Heart left ventricle (tissue), 16 donors: ENCODE results near the gene CSPG4. TPM values are rescaled to one million over a fixed set of nuclear protein-coding genes. Genes with fewer than 3 reads are reported as not detected.
"Not testable (repeated sequence)": the region's sequence is repeated elsewhere in the genome, so short reads cannot be mapped to it uniquely, and the experiment has no call there.

ENCODE experiments used
- ATAC-seq, 4 donors: fragments of 200-7000 bp; cut with Tn5 transposase; one replicate each; pipeline ENCODE4 v1.9.1; 2020 to 2022; ENCODE audit warnings: moderate library complexity in 4 of 4, mild to moderate bottlenecking in 3 of 4, moderate number of reproducible peaks in 1 of 4
- DNase-seq, 5 donors: peaks; one replicate each; pipeline ENCODE4 v3.0.0-alpha.2; 2020
- H3K27ac ChIP-seq, 12 donors: fragments of 200-600 bp; sonication (generic) in 4 of 12; one replicate each; pipeline versions ENCODE4 v1.5.0 to v1.8.0; 2016 to 2022; ENCODE audit warnings: mild to moderate bottlenecking in 2 of 12
- H3K27me3 ChIP-seq, 9 donors: fragments of 200-600 bp; sonication (generic) in 2 of 9; one replicate each; pipeline versions ENCODE4 v1.5.1 to v1.8.0; 2016 to 2022; ENCODE audit warnings: mild to moderate bottlenecking in 3 of 9
- H3K36me3 ChIP-seq, 9 donors: fragments of 200-600 bp; sonication (generic) in 2 of 9; one replicate each; pipeline versions ENCODE4 v1.5.0 to v1.8.0; 2018 to 2022; ENCODE audit warnings: mild to moderate bottlenecking in 2 of 9
- H3K4me1 ChIP-seq, 12 donors: fragments of 200-600 bp; sonication (generic) in 4 of 12; one replicate each; pipeline versions ENCODE4 v1.5.0 to v1.8.0; 2016 to 2022; ENCODE audit warnings: mild to moderate bottlenecking in 3 of 12
- H3K4me3 ChIP-seq, 12 donors: fragments of 200-600 bp; sonication (generic) in 4 of 12; one replicate each; pipeline versions ENCODE4 v1.5.0 to v1.8.0; 2017 to 2022; ENCODE audit warnings: mild to moderate bottlenecking in 9 of 12, moderate library complexity in 4 of 12
- H3K9me3 ChIP-seq, 12 donors: fragments of 200-600 bp; sonication (generic) in 4 of 12; one replicate each; pipeline versions ENCODE4 v1.5.0 to v1.8.0; 2016 to 2022; ENCODE audit warnings: mild to moderate bottlenecking in 1 of 12
- POLR2A ChIP-seq, 2 donors: fragments of 450-650 bp; IDR thresholded peaks; one replicate each; pipeline ENCODE4 v1.6.1; 2017; ENCODE audit warnings: antibody characterized with exemption in 2 of 2, mild to moderate bottlenecking in 2 of 2, moderate library complexity in 2 of 2
- WGBS, 4 donors: extraction: QIAGEN DNeasy Blood & Tissue Kit in 2 of 4; methylation state at CpG; one replicate each; pipeline versions ENCODE4 v1.1.5 to v1.1.7; 2013 to 2018; 5-methylcytosine and 5-hydroxymethylcytosine counted together
- intact Hi-C, 10 donors: fragments of 100-400 bp; cut with DNase I; formaldehyde crosslinking; loops; one replicate each; pipeline versions ENCODE4 v1.11.1 to v1.14.2; 2022
- polyA plus RNA-seq, 2 donors: library from polyadenylated mRNA; stranded (reverse); fragments of 200-250 nt; gene quantifications; one replicate each; pipeline ENCODE4 v1.2.3, GENCODE V29; 2013
- total RNA-seq, 9 donors: library from RNA; depleted of rRNA in 2 of 9; stranded (reverse); fragments of >200 nt in 2 of 9; fragmentation: NEBNext Ultra II Directional in 3 of 9; extraction: Animal tissue kit (Norgen Biotek cat#: 25700) in 3 of 9; gene quantifications; one replicate each; pipeline versions ENCODE4 v1.1.0 to v1.2.4, GENCODE V29; 2016 to 2023
- TF ChIP-seq, protein P1 (sequence below), 12 donors: fragments of 200-600 bp; sonication (generic) in 4 of 12; IDR thresholded peaks; one replicate each; pipeline versions ENCODE4 v1.5.0 to v1.8.0; 2018 to 2022; ENCODE audit warnings: antibody characterized with exemption in 12 of 12, mild to moderate bottlenecking in 5 of 12
- donor health status: ischemic (EF 13 %, LVEDD 7.1; RV severe dilation, severe dysfunction).
- donor health status: healthy with polysubstance abuse.
- donor health status: DM: no; HTN: yes; CAD: no.
- donor health status: DM: no; HTN: no; CAD: no.
- donor health status: ischemic (EF 25% LVEDD 6.9; RV normal size, moderate dysfunction).
- donor health status: ischemic (EF 25% LVEDD 5.7; RV mildly dilated, moderate dysfunction).
- donor health status: healthy.
- donor health status: DM: yes; HTN: yes; CAD: no.
- donor health status: ischemic (EF 35%, LVEDD 5.7; RV mildly dilated, moderate dysfunction).
- donor health status: nonischemic (EF 11% LVEDD 7.7; RV severe dilation, severe dysfunction).
- donor health status: DM: yes; HTN: yes; CAD: no.
- donor health status: PGD.
- donor health status: ischemic (EF 29% LVEDD 5.4; RV normal size, mild dysfunction).
- donor health status: nonischemic (EF 23%, LVEDD 6.1; RV moderate dilation, normal function).

CSPG4 gene
- total and polyA plus RNA-seq, 11 donors: 8.5 to 46.9 (median 13.9) TPM

GRCh38 chr15:75750261-75751050 is 37.8 kb upstream of the CSPG4 start:
- Histone ChIP-seq H3K4me3 (no peak overlapping the region), H3K36me3 (no peaks in the 10 kb centered on the region), H3K9me3 (no peaks in the 10 kb centered on the region), H3K27me3 (no peaks in the 10 kb centered on the region), H3K27ac (no peak overlapping the region), H3K4me1 (no peaks in the 10 kb centered on the region)
- ATAC-seq: no peak
- intact Hi-C loops: no loop called here
- DNase-seq: no peak
- WGBS, 4 donors: 90 to 93% (median 93%) methylated on average over 9 to 10 of the region's 10 CpGs
- TF ChIP-seq POLR2A (IDR thresholded peaks at IDR 0.05): no peak
- TF ChIP-seq, protein P1, sequence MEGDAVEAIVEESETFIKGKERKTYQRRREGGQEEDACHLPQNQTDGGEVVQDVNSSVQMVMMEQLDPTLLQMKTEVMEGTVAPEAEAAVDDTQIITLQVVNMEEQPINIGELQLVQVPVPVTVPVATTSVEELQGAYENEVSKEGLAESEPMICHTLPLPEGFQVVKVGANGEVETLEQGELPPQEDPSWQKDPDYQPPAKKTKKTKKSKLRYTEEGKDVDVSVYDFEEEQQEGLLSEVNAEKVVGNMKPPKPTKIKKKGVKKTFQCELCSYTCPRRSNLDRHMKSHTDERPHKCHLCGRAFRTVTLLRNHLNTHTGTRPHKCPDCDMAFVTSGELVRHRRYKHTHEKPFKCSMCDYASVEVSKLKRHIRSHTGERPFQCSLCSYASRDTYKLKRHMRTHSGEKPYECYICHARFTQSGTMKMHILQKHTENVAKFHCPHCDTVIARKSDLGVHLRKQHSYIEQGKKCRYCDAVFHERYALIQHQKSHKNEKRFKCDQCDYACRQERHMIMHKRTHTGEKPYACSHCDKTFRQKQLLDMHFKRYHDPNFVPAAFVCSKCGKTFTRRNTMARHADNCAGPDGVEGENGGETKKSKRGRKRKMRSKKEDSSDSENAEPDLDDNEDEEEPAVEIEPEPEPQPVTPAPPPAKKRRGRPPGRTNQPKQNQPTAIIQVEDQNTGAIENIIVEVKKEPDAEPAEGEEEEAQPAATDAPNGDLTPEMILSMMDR (IDR thresholded peaks at IDR 0.05): no peak

GRCh38 chr15:75749820-75750219 is 37.2 kb upstream of the CSPG4 start:
- H3K27me3 ChIP-seq: no peaks in the 10 kb centered on the region
- H3K9me3 ChIP-seq: no peaks in the 10 kb centered on the region
- no peak overlapping the region for H3K4me3 ChIP-seq
- whole genome bisulfite sequencing, 4 donors: 74 to 93% (median 93%) methylated on average over 4 of the region's 4 CpGs
- ATAC-seq (no peak), DNase-seq (no peak)
- no peak overlapping the region for H3K27ac ChIP-seq
- TF ChIP-seq, protein P1 (IDR thresholded peaks at IDR 0.05): no peak
- no peak for TF ChIP-seq POLR2A (IDR thresholded peaks at IDR 0.05)
- intact Hi-C loops: no loop called here
- no peaks in the 10 kb centered on the region for H3K4me1 ChIP-seq
- no peaks in the 10 kb centered on the region for H3K36me3 ChIP-seq

GRCh38 chr15:75748882-75749281 is 36.2 kb upstream of the CSPG4 start:
- 67 to 81% (median 74%) methylated on average over 7 to 10 of the region's 10 CpGs for WGBS, 4 donors
- H3K9me3 ChIP-seq, intact Hi-C loops, H3K36me3 ChIP-seq, H3K27me3 ChIP-seq, H3K4me1 ChIP-seq, H3K4me3 ChIP-seq, H3K27ac ChIP-seq, ATAC-seq, DNase-seq: not testable (repeated sequence)

DNA sequence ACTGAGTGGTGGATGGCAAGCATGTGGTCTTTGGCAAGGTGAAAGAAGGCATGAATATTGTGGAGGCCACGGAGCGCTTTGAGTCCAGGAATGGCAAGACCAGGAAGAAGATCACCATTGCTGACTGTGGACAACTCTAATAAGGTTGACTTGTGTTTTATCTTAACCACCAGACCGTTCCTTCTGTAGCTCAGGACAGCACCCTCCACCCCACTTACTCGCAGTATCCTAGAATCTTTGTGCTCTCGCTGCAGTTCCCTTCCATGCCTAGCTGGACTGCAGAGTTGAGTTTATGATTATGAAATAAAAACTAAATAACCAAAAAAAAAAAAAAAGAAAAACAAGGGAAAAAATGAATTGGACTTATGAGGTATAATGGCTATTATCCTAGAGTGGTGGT is 34.5 kb upstream of the CSPG4 start:
- ATAC-seq, H3K27me3 ChIP-seq, H3K4me1 ChIP-seq, DNase-seq, H3K9me3 ChIP-seq, H3K36me3 ChIP-seq, H3K4me3 ChIP-seq, intact Hi-C loops, H3K27ac ChIP-seq: not testable (repeated sequence)
- 89 to 96% (median 94%) methylated on average over 5 of the region's 5 CpGs for WGBS, 4 donors

GRCh38 chr15:75745305-75745704 is 32.7 kb upstream of the CSPG4 start:
- 68 to 100% (median 84%) methylated on average over 1 of the region's 1 CpG for WGBS, 4 donors
- intact Hi-C loops: no loop called here
- Histone ChIP-seq H3K4me3 (no peak overlapping the region), H3K27ac (no peak overlapping the region), H3K9me3 (no peaks in the 10 kb centered on the region), H3K4me1 (no peaks in the 10 kb centered on the region), H3K36me3 (no peaks in the 10 kb centered on the region), H3K27me3 (no peaks in the 10 kb centered on the region)
- no peak for DNase-seq
- ATAC-seq: no peak
- TF ChIP-seq POLR2A (IDR thresholded peaks at IDR 0.05): no peak
- TF ChIP-seq, protein P1 (IDR thresholded peaks at IDR 0.05): no peak

- WGBS, 4 donors: 90 to 100% (median 96%) methylated on average over 4 of the region's 4 CpGs
- H3K9me3 ChIP-seq, H3K27ac ChIP-seq, H3K36me3 ChIP-seq, H3K4me3 ChIP-seq, intact Hi-C loops, ATAC-seq, H3K27me3 ChIP-seq, DNase-seq: not testable (repeated sequence)
- peaks cover 0 to 18% (median 10%) of the 10 kb centered on the region in 12 donors for H3K4me1 ChIP-seq
Observed at GRCh38 chr15:75742346-75742745, 29.7 kb upstream of the CSPG4 start.
